Measurements from ENCODE around the gene CCDC107.
"Not testable (repeated sequence)": the region's sequence is repeated elsewhere in the genome, so short reads cannot be mapped to it uniquely, and the experiment has no call there.

GRCh38 chr9:35640431-35640830 lies 17.7 kb upstream of the CCDC107 start:
- not testable (repeated sequence) for TF ChIP-seq CTCF, POLR2A (IDR thresholded peaks at IDR 0.05)

Data from adrenal gland (tissue), 5 donors.